Activated CD8-positive, alpha-beta T cell treated with anti-CD3 and anti-CD28 coated beads, Interleukin-2, amount 10 ng/mL, durations not matched to agents 7 days and 5 days (primary cell): Measurements from ENCODE around the gene OCRL. TPM values are rescaled to one million over a fixed set of nuclear protein-coding genes. Genes with fewer than 3 reads are reported as not detected.
"Not testable (repeated sequence)": the region's sequence is repeated elsewhere in the genome, so short reads cannot be mapped to it uniquely, and the experiment has no call there.

Experiments used
- ATAC-seq: fragments of 150-1000 bp; cut with Tn5 transposase; one replicate; pipeline ENCODE4 v1.10.0; 2021; ENCODE audit warnings: moderate library complexity
- CTCF ChIA-PET: fragments of 350-600 bp; sonication (Branson Sonifier 250); formaldehyde crosslinking; loops from one replicate; lab custom pipeline; 2021; ENCODE audit warnings: antibody characterized with exemption; lab: Charles Lee
- POLR2A ChIA-PET: fragments of 350-600 bp; sonication (Branson Sonifier 250); formaldehyde crosslinking; loops from one replicate; lab custom pipeline; 2021; ENCODE audit warnings: antibody characterized with exemption; lab: Charles Lee
- DNase-seq: peaks from one replicate; pipeline ENCODE4 v3.0.0-alpha.2; 2020
- H3K27ac Mint-ChIP-seq: one replicate; pipeline ENCODE4 v1.8.0; 2021; ENCODE audit warnings: mild to moderate bottlenecking, mixed read lengths
- H3K27me3 Mint-ChIP-seq: one replicate; pipeline ENCODE4 v1.8.0; 2021; ENCODE audit warnings: low read depth, mixed read lengths
- H3K36me3 Mint-ChIP-seq: one replicate; pipeline ENCODE4 v1.8.0; 2021; ENCODE audit warnings: low read depth, mixed read lengths
- H3K4me1 Mint-ChIP-seq: one replicate; pipeline ENCODE4 v1.8.0; 2021; ENCODE audit warnings: low read depth, mixed read lengths
- H3K4me3 Mint-ChIP-seq: one replicate; pipeline ENCODE4 v1.8.0; 2021; ENCODE audit warnings: mild to moderate bottlenecking, mixed read lengths
- H3K9me3 Mint-ChIP-seq: one replicate; pipeline ENCODE4 v1.8.0; 2022; ENCODE audit warnings: mixed read lengths; ENCODE audit not compliant: insufficient read depth
- total RNA-seq, 2 experiments: library from RNA; stranded (reverse); gene quantifications; one replicate each; pipeline ENCODE4 v1.2.3, GENCODE V29; 2021

Gene OCRL
- total RNA-seq, 2 experiments from 2014 or later: 0.90 to 1.0 TPM

GRCh38 chrX:129545408-129545807, 5.3 kb downstream of the OCRL start:
- CTCF ChIA-PET: no interaction called here

GRCh38 chrX:129549124-129549523, 9.1 kb downstream of the OCRL start:
- DNase-seq (no peak), ATAC-seq (no peak)
- Mint-ChIP-seq H3K27ac (no peak overlapping the region), H3K9me3 (no peaks in the 10 kb centered on the region), H3K4me3 (no peak overlapping the region), H3K36me3 (no peaks in the 10 kb centered on the region), H3K27me3 (no peaks in the 10 kb centered on the region), H3K4me1 (no peaks in the 10 kb centered on the region)
- CTCF ChIA-PET: no interaction called here
- POLR2A ChIA-PET: no interaction called here

More at GRCh38 chrX:129545408-129545807, 5.3 kb downstream of the OCRL start:
- Mint-ChIP-seq H3K9me3 (no peaks in the 10 kb centered on the region), H3K36me3 (no peaks in the 10 kb centered on the region), H3K4me3 (no peak overlapping the region), H3K27ac (no peak overlapping the region), H3K27me3 (peaks cover 3% of the 10 kb centered on the region), H3K4me1 (peaks cover 2% of the 10 kb centered on the region)
- ATAC-seq: no peak
- POLR2A ChIA-PET: no interaction called here
- DNase-seq: no peak

- CTCF ChIA-PET: no interaction called here
- POLR2A ChIA-PET: no interaction called here
- H3K9me3 Mint-ChIP-seq: no peaks in the 10 kb centered on the region
- H3K4me3 Mint-ChIP-seq: no peak overlapping the region
- no peaks in the 10 kb centered on the region for H3K4me1 Mint-ChIP-seq
- DNase-seq: no peak
- H3K27ac Mint-ChIP-seq: no peak overlapping the region
- H3K36me3 Mint-ChIP-seq: no peaks in the 10 kb centered on the region
- ATAC-seq: no peak
- H3K27me3 Mint-ChIP-seq: no peaks in the 10 kb centered on the region
Observed at GRCh38 chrX:129553619-129554288, 13.7 kb downstream of the OCRL start.

GRCh38 chrX:129554816-129555215, 14.8 kb downstream of the OCRL start:
- H3K27me3 Mint-ChIP-seq, H3K9me3 Mint-ChIP-seq, H3K36me3 Mint-ChIP-seq, H3K27ac Mint-ChIP-seq, DNase-seq, ATAC-seq, CTCF ChIA-PET, H3K4me3 Mint-ChIP-seq, POLR2A ChIA-PET, H3K4me1 Mint-ChIP-seq: not testable (repeated sequence)

- ChIA-PET CTCF (no interaction called here), POLR2A (no interaction called here)
- Mint-ChIP-seq H3K27ac (no peak overlapping the region), H3K4me3 (no peak overlapping the region), H3K4me1 (no peaks in the 10 kb centered on the region), H3K36me3 (no peaks in the 10 kb centered on the region), H3K9me3 (no peaks in the 10 kb centered on the region), H3K27me3 (no peaks in the 10 kb centered on the region)
- no peak for DNase-seq
- ATAC-seq: no peak
Observed at GRCh38 chrX:129556806-129557315, 16.8 kb downstream of the OCRL start.

- Mint-ChIP-seq H3K36me3 (no peaks in the 10 kb centered on the region), H3K4me1 (no peaks in the 10 kb centered on the region), H3K4me3 (no peak overlapping the region), H3K27ac (no peak overlapping the region), H3K27me3 (no peaks in the 10 kb centered on the region), H3K9me3 (no peaks in the 10 kb centered on the region)
- DNase-seq (no peak), ATAC-seq (no peak)
- ChIA-PET CTCF (interaction anchor here (1.1 kb wide), 1 partner anchor 43 kb away, joined by 3 read pairs; no protein-coding TSS in a partner anchor), POLR2A (no interaction called here)
Observed at GRCh38 chrX:129557844-129558480, 17.9 kb downstream of the OCRL start.

GRCh38 chrX:129559783-129560182, 19.7 kb downstream of the OCRL start:
- Mint-ChIP-seq H3K9me3 (no peaks in the 10 kb centered on the region), H3K27ac (no peak overlapping the region), H3K27me3 (no peaks in the 10 kb centered on the region), H3K4me3 (no peak overlapping the region), H3K36me3 (peaks cover 2% of the 10 kb centered on the region), H3K4me1 (no peaks in the 10 kb centered on the region)
- no peak for ATAC-seq
- POLR2A ChIA-PET: no interaction called here
- CTCF ChIA-PET: no interaction called here
- no peak for DNase-seq

GRCh38 chrX:129561453-129561852, 21.4 kb downstream of the OCRL start:
- no peaks in the 10 kb centered on the region for H3K9me3 Mint-ChIP-seq
- no peak for ATAC-seq
- no peak overlapping the region for H3K27ac Mint-ChIP-seq
- ChIA-PET CTCF (no interaction called here), POLR2A (no interaction called here)
- no peaks in the 10 kb centered on the region for H3K27me3 Mint-ChIP-seq
- H3K4me3 Mint-ChIP-seq: no peak overlapping the region
- peaks cover 10% of the 10 kb centered on the region for H3K4me1 Mint-ChIP-seq
- no peak for DNase-seq
- H3K36me3 Mint-ChIP-seq: peaks cover 4% of the 10 kb centered on the region

- ATAC-seq, POLR2A ChIA-PET, CTCF ChIA-PET, H3K36me3 Mint-ChIP-seq, H3K4me1 Mint-ChIP-seq, H3K4me3 Mint-ChIP-seq, DNase-seq, H3K27ac Mint-ChIP-seq, H3K9me3 Mint-ChIP-seq, H3K27me3 Mint-ChIP-seq: not testable (repeated sequence)
Observed at GRCh38 chrX:129564345-129564744, 24.3 kb downstream of the OCRL start.

GRCh38 chrX:129565046-129565650, 25.1 kb downstream of the OCRL start:
- ChIA-PET CTCF (no interaction called here), POLR2A (no interaction called here)
- DNase-seq: no peak
- peaks cover 4% of the 10 kb centered on the region for H3K36me3 Mint-ChIP-seq
- no peaks in the 10 kb centered on the region for H3K9me3 Mint-ChIP-seq
- H3K27ac Mint-ChIP-seq: no peak overlapping the region
- no peak for ATAC-seq
- no peaks in the 10 kb centered on the region for H3K27me3 Mint-ChIP-seq
- H3K4me3 Mint-ChIP-seq: no peak overlapping the region
- H3K4me1 Mint-ChIP-seq: peaks cover 10% of the 10 kb centered on the region

- no peaks in the 10 kb centered on the region for H3K9me3 Mint-ChIP-seq
- H3K4me3 Mint-ChIP-seq: no peak overlapping the region
- H3K36me3 Mint-ChIP-seq: peaks cover 4% of the 10 kb centered on the region
- ATAC-seq (no peak), DNase-seq (no peak)
- no peak overlapping the region for H3K27ac Mint-ChIP-seq
- CTCF ChIA-PET: no interaction called here
- POLR2A ChIA-PET: no interaction called here
- peaks cover 10% of the 10 kb centered on the region for H3K4me1 Mint-ChIP-seq
- no peaks in the 10 kb centered on the region for H3K27me3 Mint-ChIP-seq
Observed at GRCh38 chrX:129566073-129566472, 26.0 kb downstream of the OCRL start.

GRCh38 chrX:129568349-129568748, 28.3 kb downstream of the OCRL start:
- Mint-ChIP-seq H3K4me1 (peaks cover 10% of the 10 kb centered on the region), H3K36me3 (peaks cover 3% of the 10 kb centered on the region)

More at GRCh38 chrX:129568349-129568748, 28.3 kb downstream of the OCRL start:
- ChIA-PET CTCF (no interaction called here), POLR2A (no interaction called here)
- no peaks in the 10 kb centered on the region for H3K9me3 Mint-ChIP-seq
- H3K27ac Mint-ChIP-seq: no peak overlapping the region
- DNase-seq (no peak), ATAC-seq (no peak)
- no peak overlapping the region for H3K4me3 Mint-ChIP-seq
- H3K27me3 Mint-ChIP-seq: no peaks in the 10 kb centered on the region
